MM.1S (cell line): Measurements from ENCODE around the gene PTPRC.

Experiments used
- EZH2 ChIP-seq: fragments of 300-600 bp; sonication (generic); optimal IDR thresholded peaks from 2 replicates; pipeline ENCODE3; 2017; ENCODE audit warnings: low read depth, mild to moderate bottlenecking, antibody characterized with exemption, low read length, mixed read lengths
- EZH2phosphoT487 ChIP-seq: fragments of 300-600 bp; sonication (generic); IDR thresholded peaks from 2 replicates; pipeline ENCODE4 v1.6.1; 2018; ENCODE audit warnings: antibody characterized with exemption, low read length
- TF ChIP-seq, protein P1 (sequence below): fragments of 300-600 bp; sonication (generic); IDR thresholded peaks from 2 replicates; pipeline ENCODE4 v1.5.1; 2016; ENCODE audit warnings: antibody characterized with exemption, low read length, mixed read lengths

DNA sequence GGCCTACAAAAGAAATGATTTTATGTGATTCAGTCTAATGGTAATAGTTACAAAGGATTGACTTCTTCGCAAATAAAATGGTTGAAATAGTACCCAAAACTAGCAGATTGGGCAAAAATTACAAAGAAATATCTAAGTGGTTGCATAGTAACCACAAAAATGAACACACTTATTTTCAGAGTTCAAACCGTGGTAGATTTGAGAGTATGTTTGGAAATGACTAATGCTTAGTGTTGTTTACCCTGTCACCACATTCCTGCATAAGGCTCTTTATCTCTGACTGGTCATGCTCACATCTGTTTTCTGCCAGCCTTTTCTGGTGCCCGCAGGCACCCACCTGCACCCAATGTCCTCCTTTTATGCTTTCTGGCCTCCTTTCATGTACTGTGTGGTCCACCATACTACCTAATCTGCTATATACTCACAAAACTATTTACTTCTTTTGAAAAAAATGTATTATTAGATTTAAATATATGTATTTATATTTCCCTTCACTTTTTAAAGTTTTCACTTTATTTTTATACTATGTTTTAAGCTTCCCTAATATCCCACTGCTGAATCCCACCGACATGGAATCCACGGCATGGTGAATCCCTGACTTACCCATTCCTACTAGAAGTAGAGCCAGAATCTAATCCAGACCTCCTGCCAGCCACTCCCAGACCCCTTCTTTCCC lies 30.3 kb downstream of the PTPRC start:
- TF ChIP-seq, protein P1, sequence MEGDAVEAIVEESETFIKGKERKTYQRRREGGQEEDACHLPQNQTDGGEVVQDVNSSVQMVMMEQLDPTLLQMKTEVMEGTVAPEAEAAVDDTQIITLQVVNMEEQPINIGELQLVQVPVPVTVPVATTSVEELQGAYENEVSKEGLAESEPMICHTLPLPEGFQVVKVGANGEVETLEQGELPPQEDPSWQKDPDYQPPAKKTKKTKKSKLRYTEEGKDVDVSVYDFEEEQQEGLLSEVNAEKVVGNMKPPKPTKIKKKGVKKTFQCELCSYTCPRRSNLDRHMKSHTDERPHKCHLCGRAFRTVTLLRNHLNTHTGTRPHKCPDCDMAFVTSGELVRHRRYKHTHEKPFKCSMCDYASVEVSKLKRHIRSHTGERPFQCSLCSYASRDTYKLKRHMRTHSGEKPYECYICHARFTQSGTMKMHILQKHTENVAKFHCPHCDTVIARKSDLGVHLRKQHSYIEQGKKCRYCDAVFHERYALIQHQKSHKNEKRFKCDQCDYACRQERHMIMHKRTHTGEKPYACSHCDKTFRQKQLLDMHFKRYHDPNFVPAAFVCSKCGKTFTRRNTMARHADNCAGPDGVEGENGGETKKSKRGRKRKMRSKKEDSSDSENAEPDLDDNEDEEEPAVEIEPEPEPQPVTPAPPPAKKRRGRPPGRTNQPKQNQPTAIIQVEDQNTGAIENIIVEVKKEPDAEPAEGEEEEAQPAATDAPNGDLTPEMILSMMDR, result no peak
- no peak for TF ChIP-seq EZH2
- no peak for TF ChIP-seq EZH2phosphoT487
